Endothelial cell of umbilical vein (primary cell): ENCODE results near the gene PDCD6IP. TPM values are rescaled to one million over a fixed set of nuclear protein-coding genes. Genes with fewer than 3 reads are reported as not detected.
A peak's percentile ranks its signal among the peaks of the same experiment; 100 is the strongest.

Experiments used
- BruUV-seq: library from RNA; stranded (reverse); fragments of 400-500 nt; replicated peaks from 2 replicates; lab custom pipeline; 2021; lab: Mats Ljungman, UMichigan
- CTCF ChIA-PET: fragments of 300-600, 350-600 bp; sonication (Branson Sonifier 250); formaldehyde crosslinking; loops from one replicate; lab custom pipeline; 2021; ENCODE audit warnings: antibody characterized with exemption, inconsistent platforms; lab: Charles Lee
- POLR2A ChIA-PET: fragments of 300-600, 350-600 bp; sonication (Branson Sonifier 250); formaldehyde crosslinking; loops from one replicate; lab custom pipeline; 2021; ENCODE audit warnings: antibody characterized with exemption, inconsistent platforms; lab: Charles Lee
- DNase-seq: peaks from one replicate; pipeline ENCODE4 v3.0.0-alpha.2; 2011; ENCODE audit warnings: low read depth, low spot score
- FAIRE-seq: peaks from 2 replicates; lab custom pipeline; 2011; peaks lifted over from hg19 to GRCh38; lab: Jason Lieb, UNC
- H2AFZ ChIP-seq: 2 replicates; pipeline ENCODE4 v1.6.0; 2012; ENCODE audit warnings: low read depth, low read length, control low read depth, inconsistent platforms
- H3K27ac ChIP-seq: 2 replicates; pipeline ENCODE4 v1.5.1; 2011; ENCODE audit warnings: low read depth, mild to moderate bottlenecking, control low read depth, low read length, moderate library complexity; ENCODE audit not compliant: insufficient read depth
- H3K27me3 ChIP-seq, 2 experiments: 2 replicates each; pipeline versions ENCODE4 v1.6.0 to v1.6.1; 2011; ENCODE audit warnings: low read length in 2 of 2, mixed read lengths in 1 of 2; ENCODE audit not compliant: control insufficient read depth in 2 of 2, insufficient read depth in 2 of 2
- H3K36me3 ChIP-seq, 2 experiments: 2 replicates in 1 of 2; 3 replicates in 1 of 2; pipeline ENCODE4 v1.5.1; 2011; ENCODE audit warnings: low read length in 2 of 2, mild to moderate bottlenecking in 1 of 2, moderate library complexity in 1 of 2; ENCODE audit not compliant: control insufficient read depth in 2 of 2, insufficient read depth in 2 of 2; ENCODE audit errors: extremely low read depth in 1 of 2
- H3K4me1 ChIP-seq: 3 replicates; pipeline ENCODE4 v1.5.1; 2011; ENCODE audit warnings: mild to moderate bottlenecking, low read length; ENCODE audit not compliant: control insufficient read depth, insufficient read depth; ENCODE audit errors: extremely low read depth
- H3K4me2 ChIP-seq: 2 replicates; pipeline ENCODE4 v1.6.1; 2011; ENCODE audit warnings: low read length, control low read depth, mixed read lengths; ENCODE audit not compliant: insufficient read depth
- H3K4me3 ChIP-seq, 3 experiments: fragments of 200-600 bp in 1 of 3; sonication (generic), shearing (Covaris generic) in 1 of 3; replicated peaks in 1 of 3; 2 replicates each; pipeline ENCODE4 v1.5.1; 2011 to 2016; ENCODE audit warnings: control low read depth in 3 of 3, low read length in 3 of 3, mild to moderate bottlenecking in 2 of 3, inconsistent platforms in 1 of 3, low read depth in 1 of 3, moderate library complexity in 1 of 3; ENCODE audit not compliant: insufficient read depth in 1 of 3
- H3K79me2 ChIP-seq: 2 replicates; pipeline ENCODE4 v1.6.0; 2012; ENCODE audit warnings: low read length, inconsistent platforms; ENCODE audit not compliant: control insufficient read depth, insufficient read depth
- H3K9ac ChIP-seq: replicated peaks from 2 replicates; pipeline ENCODE3; 2011; ENCODE audit warnings: low read length, control low read depth; ENCODE audit not compliant: insufficient read depth; ENCODE audit errors: extremely low read depth
- H3K9me1 ChIP-seq: replicated peaks from 3 replicates; pipeline ENCODE4 v1.6.0; 2011; ENCODE audit warnings: mild to moderate bottlenecking, low read length; ENCODE audit not compliant: control insufficient read depth, insufficient read depth; ENCODE audit errors: extremely low read depth
- H3K9me3 ChIP-seq: replicated peaks from 2 replicates; pipeline ENCODE4 v1.5.1; 2012; ENCODE audit warnings: low read length, inconsistent platforms; ENCODE audit not compliant: control insufficient read depth, insufficient read depth
- H4K20me1 ChIP-seq: replicated peaks from 2 replicates; pipeline ENCODE3; 2011; ENCODE audit warnings: mild to moderate bottlenecking, low read length; ENCODE audit not compliant: control insufficient read depth, insufficient read depth; ENCODE audit errors: extremely low read depth
- EZH2 ChIP-seq: IDR thresholded peaks from 2 replicates; pipeline ENCODE4 v1.6.1; 2012; ENCODE audit warnings: borderline replicate concordance, low read depth, mild to moderate bottlenecking, moderate library complexity, low read length, inconsistent platforms; ENCODE audit not compliant: severe bottlenecking
- FOS ChIP-seq: IDR thresholded peaks from 2 replicates; pipeline ENCODE4 v1.6.1; 2011; ENCODE audit warnings: mild to moderate bottlenecking, low read length, moderate library complexity, borderline replicate concordance; ENCODE audit not compliant: insufficient read depth
- GATA2 ChIP-seq: IDR thresholded peaks from 2 replicates; pipeline ENCODE4 v1.7.0; 2011; ENCODE audit warnings: low read depth, mild to moderate bottlenecking, moderate library complexity, mixed read lengths, low read length; ENCODE audit not compliant: insufficient read length, insufficient read depth
- JUN ChIP-seq: IDR thresholded peaks from 2 replicates; pipeline ENCODE4 v1.6.1; 2011; ENCODE audit warnings: borderline replicate concordance, low read depth; ENCODE audit not compliant: insufficient read length, insufficient read depth
- MAX ChIP-seq: IDR thresholded peaks from 2 replicates; pipeline ENCODE4 v1.6.1; 2011; ENCODE audit not compliant: insufficient read depth, insufficient read length
- POLR2A ChIP-seq: IDR thresholded peaks from 2 replicates; pipeline ENCODE4 v1.6.1; 2012; ENCODE audit warnings: low read depth, mild to moderate bottlenecking, control low read depth, low read length
- POLR2AphosphoS5 ChIP-seq: IDR thresholded peaks from 2 replicates; pipeline ENCODE4 v1.6.1; 2012; ENCODE audit warnings: low read depth, mild to moderate bottlenecking, control low read depth, low read length, moderate library complexity; ENCODE audit not compliant: insufficient read depth
- dilution Hi-C: fragments of 300-500 bp; cut with MboI; formaldehyde crosslinking; loops from one replicate; pipeline ENCODE4 v1.15.0; 2019; ENCODE audit warnings: low sequenced_read_pairs; ENCODE audit not compliant: extremely low pct_ligation_motif_present
- intact Hi-C: fragments of 100-400 bp; cut with micrococcal nuclease; formaldehyde crosslinking; loops from one replicate; pipeline ENCODE4 v1.10.0; 2022
- polyA plus RNA-seq, 4 experiments: library from polyadenylated mRNA; depleted of rRNA in 3 of 4; stranded (reverse) in 3 of 4; unstranded in 1 of 4; fragments of >200 nt; gene quantifications; 2 replicates each; pipeline versions ENCODE4 v1.2.1 to v1.2.3, GENCODE V29; 2011 to 2012; ENCODE audit warnings: missing spikeins in 1 of 4
- total RNA-seq: library from RNA; stranded (reverse); gene quantifications from 2 replicates; pipeline ENCODE4 v1.2.3, GENCODE V29; 2021

The PDCD6IP gene
- total and polyA plus RNA-seq, 2 donors (not counting 3 experiments of a cell fraction or from before 2014, with no cell fraction given): 106 to 265 TPM

- no TSS peak for BruUV-seq
- no peak for TF ChIP-seq EZH2
- no peak for TF ChIP-seq GATA2
- intact Hi-C loops (no loop called here), dilution Hi-C loops (no loop called here)
- H3K4me2 ChIP-seq: no peak overlapping the region
- H3K4me1 ChIP-seq: peaks cover 47% of the 10 kb centered on the region
- H4K20me1 ChIP-seq: no peaks in the 10 kb centered on the region
- H3K27me3 ChIP-seq: no peaks in the 10 kb centered on the region
- CTCF ChIA-PET: no interaction called here
- no peaks in the 10 kb centered on the region for H3K9me1 ChIP-seq
- peaks cover 96% of the 10 kb centered on the region for H3K79me2 ChIP-seq
- DNase-seq: no peak
- H3K9me3 ChIP-seq: no peaks in the 10 kb centered on the region
- no peak overlapping the region for H2AFZ ChIP-seq
- H3K27ac ChIP-seq: no peak overlapping the region
- no peak overlapping the region for H3K9ac ChIP-seq
- no peaks in the 10 kb centered on the region for H3K36me3 ChIP-seq
- POLR2A ChIA-PET: no interaction called here
- H3K4me3 ChIP-seq: no peak overlapping the region
- no peak for FAIRE-seq
These were observed 5.6 kb downstream of the PDCD6IP start for GRCh38 chr3:33803894-33804526.

GRCh38 chr3:33807191-33807590 is 8.8 kb downstream of the PDCD6IP start:
- H3K27ac ChIP-seq: peak overlapping the region; percentile 27
- no peak overlapping the region for H2AFZ ChIP-seq
- dilution Hi-C loops: no loop called here
- peaks cover 0 to 3% of the 10 kb centered on the region in 2 experiments for H3K36me3 ChIP-seq
- H3K9me1 ChIP-seq: peaks cover 2% of the 10 kb centered on the region
- H3K9ac ChIP-seq: no peak overlapping the region
- peaks cover 98% of the 10 kb centered on the region for H3K79me2 ChIP-seq
- H3K4me1 ChIP-seq: peaks cover 45% of the 10 kb centered on the region
- DNase-seq (peak; percentile 69), FAIRE-seq (peak; percentile 62)
- no TSS peak for BruUV-seq
- intact Hi-C loops: no loop called here
- peaks cover 7% of the 10 kb centered on the region for H4K20me1 ChIP-seq
- H3K4me2 ChIP-seq: peak overlapping the region; percentile 63
- no peaks in the 10 kb centered on the region for H3K27me3 ChIP-seq
- H3K4me3 ChIP-seq: no peak overlapping the region
- TF ChIP-seq GATA2: no peak
- TF ChIP-seq POLR2A: no peak
- peak; percentile 31 for TF ChIP-seq JUN
- peak; percentile 21 for TF ChIP-seq FOS
- no peak for TF ChIP-seq MAX
- TF ChIP-seq POLR2AphosphoS5: peak; percentile 34
- ChIA-PET CTCF (interaction anchor here (0.7 to 2.0 kb wide), 9 partner anchors 8 to 31 kb away, joined by 3 to 8 read pairs (median 3); partner anchors contain the start of gene PDCD6IP), POLR2A (interaction anchor here (0.8 to 1.3 kb wide), 3 partner anchors 8 to 10 kb away, joined by 4 to 7 read pairs (median 4); partner anchors contain the start of gene PDCD6IP)
- no peaks in the 10 kb centered on the region for H3K9me3 ChIP-seq
